Muscle of leg (tissue), 11 donors: ENCODE measurements around the gene TNIP3. TPM values are rescaled to one million over a fixed set of nuclear protein-coding genes. Genes with fewer than 3 reads are reported as not detected.

Experiments
- DNase-seq: peaks from one replicate; pipeline ENCODE4 v3.0.0; 2013
- H3K27ac ChIP-seq: one replicate; pipeline ENCODE4 v1.5.1; 2013; ENCODE audit warnings: mild to moderate bottlenecking, low read length, control low read depth
- H3K27me3 ChIP-seq: one replicate; pipeline ENCODE4 v1.6.1; 2013; ENCODE audit warnings: low read length; ENCODE audit not compliant: control insufficient read depth, insufficient read depth
- H3K36me3 ChIP-seq: one replicate; pipeline ENCODE4 v1.6.1; 2013; ENCODE audit warnings: low read length; ENCODE audit not compliant: control insufficient read depth, insufficient read depth
- H3K4me1 ChIP-seq: one replicate; pipeline ENCODE4 v1.6.1; 2013; ENCODE audit warnings: low read length; ENCODE audit not compliant: control insufficient read depth, insufficient read depth
- H3K4me3 ChIP-seq: one replicate; pipeline ENCODE4 v1.5.1; 2013; ENCODE audit warnings: low read length, control low read depth
- H3K9me3 ChIP-seq: replicated peaks from 2 replicates; pipeline ENCODE4 v1.6.1; 2013; ENCODE audit warnings: low read depth, low read length; ENCODE audit not compliant: control insufficient read depth
- WGBS: methylation state at CpG from one replicate; pipeline ENCODE4 v1.1.5; 2013; ENCODE audit warnings: missing lambda C conversion rate; ENCODE audit not compliant: insufficient coverage; 5-methylcytosine and 5-hydroxymethylcytosine counted together
- polyA plus RNA-seq, 8 donors: library from polyadenylated mRNA; unstranded; fragments of 120-200 nt; gene quantifications; one replicate each; pipeline versions ENCODE4 v1.2.1 to v1.2.3, GENCODE V29; 2013; ENCODE audit warnings: inconsistent platforms in 1 of 8, low replicate concordance in 1 of 8; ENCODE audit not compliant: insufficient read length in 8 of 8, insufficient read depth in 1 of 8
- total RNA-seq: library from RNA; stranded (reverse); fragments of 120-200 nt; gene quantifications from one replicate; pipeline ENCODE4 v1.2.4, GENCODE V29; 2013

The TNIP3 gene
- total and polyA plus RNA-seq, 9 donors, result 0.04 to 0.55 (median 0.25) TPM

GRCh38 chr4:121114756-121115155 lies 49.4 kb downstream of the TNIP3 start:
- H3K4me3 ChIP-seq, result no peak overlapping the region
- H3K9me3 ChIP-seq, result no peaks in the 10 kb centered on the region
- H3K27me3 ChIP-seq, result no peaks in the 10 kb centered on the region
- no peak for DNase-seq
- no peaks in the 10 kb centered on the region for H3K4me1 ChIP-seq
- no peaks in the 10 kb centered on the region for H3K36me3 ChIP-seq
- H3K27ac ChIP-seq, result no peak overlapping the region
- no CpG with 5 or more reads among the region's 1 CpG for WGBS

DNA sequence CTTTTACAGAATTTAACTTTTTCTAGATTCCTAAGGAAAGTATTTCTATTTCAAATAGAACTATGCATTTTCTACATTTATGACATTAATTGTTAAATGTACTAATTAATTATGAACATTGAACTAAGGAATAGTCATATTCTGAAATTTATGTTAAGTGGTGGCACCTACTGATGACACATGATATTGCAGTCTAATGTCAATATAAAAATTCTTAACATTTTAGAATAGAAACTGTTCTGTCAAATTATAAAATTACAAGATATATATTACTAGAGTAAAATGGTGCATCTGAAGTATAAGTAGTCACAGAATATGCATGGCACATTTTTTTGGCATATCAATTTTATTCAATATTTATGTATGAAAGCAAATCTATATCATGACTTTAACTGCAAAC lies 51.6 kb downstream of the TNIP3 start:
- no peaks in the 10 kb centered on the region for H3K4me1 ChIP-seq
- H3K36me3 ChIP-seq, result no peaks in the 10 kb centered on the region
- H3K4me3 ChIP-seq, result no peak overlapping the region
- H3K27ac ChIP-seq, result no peak overlapping the region
- H3K9me3 ChIP-seq, result no peaks in the 10 kb centered on the region
- no peaks in the 10 kb centered on the region for H3K27me3 ChIP-seq
- no peak for DNase-seq

DNA sequence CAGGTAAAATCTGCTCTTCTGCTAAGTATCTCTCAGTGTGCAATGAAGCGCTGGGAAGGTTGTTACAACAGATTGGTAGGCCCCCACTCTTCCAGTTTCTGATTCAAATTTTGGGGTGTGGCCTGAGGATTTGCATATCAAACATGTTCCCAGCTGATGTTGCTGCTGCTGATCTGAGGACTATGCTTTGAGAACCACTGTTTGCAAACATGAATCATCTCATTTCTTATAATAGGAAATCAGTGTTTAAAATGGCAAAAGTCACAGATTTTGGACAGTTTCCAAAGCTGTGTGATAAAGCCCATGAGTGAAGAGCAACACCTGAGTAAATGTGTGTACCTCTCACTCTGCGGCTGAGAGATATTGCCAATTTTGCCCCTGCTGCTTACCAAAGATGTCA lies 55.6 kb downstream of the TNIP3 start:
- H3K4me1 ChIP-seq, result no peaks in the 10 kb centered on the region
- no CpG with 5 or more reads among the region's 2 CpGs for WGBS
- no peaks in the 10 kb centered on the region for H3K9me3 ChIP-seq
- H3K36me3 ChIP-seq, result no peaks in the 10 kb centered on the region
- no peak overlapping the region for H3K27ac ChIP-seq
- no peak for DNase-seq
- H3K4me3 ChIP-seq, result no peak overlapping the region
- no peaks in the 10 kb centered on the region for H3K27me3 ChIP-seq

- no peak for DNase-seq
- no peaks in the 10 kb centered on the region for H3K36me3 ChIP-seq
- no peaks in the 10 kb centered on the region for H3K4me1 ChIP-seq
- no peaks in the 10 kb centered on the region for H3K9me3 ChIP-seq
- H3K27me3 ChIP-seq, result no peaks in the 10 kb centered on the region
- H3K4me3 ChIP-seq, result no peak overlapping the region
- WGBS, result 94% methylated on average over 4 of the region's 4 CpGs
- no peak overlapping the region for H3K27ac ChIP-seq
These were observed 56.6 kb downstream of the TNIP3 start for GRCh38 chr4:121107507-121107906.

- no peaks in the 10 kb centered on the region for H3K9me3 ChIP-seq
- H3K4me1 ChIP-seq, result no peaks in the 10 kb centered on the region
- no peak for DNase-seq
- H3K27ac ChIP-seq, result no peak overlapping the region
- no peaks in the 10 kb centered on the region for H3K36me3 ChIP-seq
- no CpG with 5 or more reads among the region's 2 CpGs for WGBS
- no peak overlapping the region for H3K4me3 ChIP-seq
- no peaks in the 10 kb centered on the region for H3K27me3 ChIP-seq
These were observed 63.9 kb downstream of the TNIP3 start for GRCh38 chr4:121100093-121100775.

- H3K9me3 ChIP-seq, result no peaks in the 10 kb centered on the region
These were observed 65.9 kb downstream of the TNIP3 start for GRCh38 chr4:121098266-121098665.

DNA sequence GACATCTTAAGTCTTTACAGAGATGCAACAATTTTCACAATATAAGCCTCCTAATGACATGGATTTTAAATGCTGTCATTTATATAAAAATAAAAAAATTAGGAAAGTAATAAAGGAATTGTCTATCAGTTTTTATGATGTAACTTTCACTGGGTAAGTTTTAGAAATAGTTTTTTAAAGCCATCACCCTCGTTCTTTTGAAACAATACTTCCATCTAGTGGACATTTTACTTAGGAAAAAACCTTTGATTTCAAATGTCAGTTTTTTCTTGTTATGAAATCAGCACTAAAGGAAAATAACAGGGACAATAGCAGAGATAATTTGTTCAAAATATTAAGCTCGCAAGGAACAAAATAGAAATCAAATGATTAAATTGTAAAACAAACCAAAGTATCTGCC lies 67.5 kb downstream of the TNIP3 start:
- Histone ChIP-seq H3K4me3 (no peak overlapping the region), H3K27ac (no peak overlapping the region), H3K27me3 (no peaks in the 10 kb centered on the region), H3K9me3 (no peaks in the 10 kb centered on the region), H3K4me1 (no peaks in the 10 kb centered on the region), H3K36me3 (no peaks in the 10 kb centered on the region)
- WGBS, result no CpG with 5 or more reads among the region's 2 CpGs
- DNase-seq, result peak; percentile 61

More at GRCh38 chr4:121098266-121098665, 65.9 kb downstream of the TNIP3 start:
- no CpG with 5 or more reads among the region's 2 CpGs for WGBS
- Histone ChIP-seq H3K27me3 (no peaks in the 10 kb centered on the region), H3K36me3 (no peaks in the 10 kb centered on the region), H3K27ac (no peak overlapping the region), H3K4me3 (no peak overlapping the region), H3K4me1 (no peaks in the 10 kb centered on the region)
- DNase-seq, result no peak

DNA sequence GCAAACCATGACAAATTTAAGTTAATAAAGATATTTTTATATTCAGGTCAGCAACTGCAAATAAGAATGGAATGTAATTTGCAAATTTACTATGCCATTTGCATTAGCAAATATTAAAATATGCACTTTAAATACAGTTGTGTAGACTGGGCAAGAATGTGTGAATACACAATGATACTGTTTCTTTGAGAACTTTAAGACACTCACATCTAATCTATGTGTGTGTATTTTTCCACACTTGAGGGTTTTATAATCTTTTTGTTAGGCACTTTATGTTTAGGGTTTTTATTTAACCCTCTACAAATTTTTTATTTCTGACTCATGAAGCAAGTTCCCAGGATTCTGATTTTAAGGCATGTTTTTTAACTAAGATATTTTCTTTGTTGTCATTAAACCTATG lies 67.9 kb downstream of the TNIP3 start:
- DNase-seq, result no peak
- H3K27ac ChIP-seq, result no peak overlapping the region
- no peak overlapping the region for H3K4me3 ChIP-seq
- no peaks in the 10 kb centered on the region for H3K27me3 ChIP-seq
- no peaks in the 10 kb centered on the region for H3K36me3 ChIP-seq
- no peaks in the 10 kb centered on the region for H3K4me1 ChIP-seq
- H3K9me3 ChIP-seq, result no peaks in the 10 kb centered on the region

GRCh38 chr4:121094297-121094966 lies 69.7 kb downstream of the TNIP3 start:
- Histone ChIP-seq H3K27me3 (no peaks in the 10 kb centered on the region), H3K9me3 (no peaks in the 10 kb centered on the region), H3K4me3 (no peak overlapping the region), H3K36me3 (no peaks in the 10 kb centered on the region), H3K27ac (no peak overlapping the region), H3K4me1 (no peaks in the 10 kb centered on the region)
- WGBS, result 84% methylated on average over 2 of the region's 3 CpGs
- DNase-seq, result no peak

GRCh38 chr4:121093261-121093660 lies 70.9 kb downstream of the TNIP3 start:
- no peak for DNase-seq
- Histone ChIP-seq H3K4me3 (no peak overlapping the region), H3K27me3 (no peaks in the 10 kb centered on the region), H3K27ac (no peak overlapping the region), H3K36me3 (no peaks in the 10 kb centered on the region), H3K9me3 (no peaks in the 10 kb centered on the region), H3K4me1 (no peaks in the 10 kb centered on the region)

GRCh38 chr4:121091941-121092340 lies 72.2 kb downstream of the TNIP3 start:
- H3K4me1 ChIP-seq, result no peaks in the 10 kb centered on the region
- no peaks in the 10 kb centered on the region for H3K9me3 ChIP-seq
- no peak overlapping the region for H3K4me3 ChIP-seq
- H3K27me3 ChIP-seq, result no peaks in the 10 kb centered on the region
- no peaks in the 10 kb centered on the region for H3K36me3 ChIP-seq
- H3K27ac ChIP-seq, result no peak overlapping the region
- no peak for DNase-seq
